HepG2 (cell line): Measurements from ENCODE around the gene NEURL1. TPM values are rescaled to one million over a fixed set of nuclear protein-coding genes. Genes with fewer than 3 reads are reported as not detected.

ENCODE experiments used
- CBX5 ChIP-seq: sonication (generic); formaldehyde crosslinking; IDR thresholded peaks from 2 replicates; pipeline ENCODE4 v1.4.0; 2020; ENCODE audit warnings: missing genetic modification reagents, borderline replicate concordance
- CENPT ChIP-seq: sonication (generic); formaldehyde crosslinking; IDR thresholded peaks from 2 replicates; pipeline ENCODE4 v1.8.0; 2022; ENCODE audit warnings: low read depth, mild to moderate bottlenecking, moderate library complexity, missing genetic modification reagents
- FOXA3 ChIP-seq: IDR thresholded peaks from 2 replicates; pipeline ENCODE4 v1.6.1; 2016; ENCODE audit warnings: missing genetic modification reagents, missing compliant biosample characterization
- MAFF ChIP-seq: IDR thresholded peaks from 2 replicates; pipeline ENCODE4 v1.6.1; 2011; ENCODE audit warnings: low read depth, low read length, improper control_type of control experiment
- MIER3 ChIP-seq: IDR thresholded peaks from 2 replicates; pipeline ENCODE4 v1.6.1; 2016; ENCODE audit warnings: missing compliant biosample characterization, borderline replicate concordance
- RCOR2 ChIP-seq: IDR thresholded peaks from 2 replicates; pipeline ENCODE4 v1.6.1; 2016; ENCODE audit warnings: missing biosample characterization, missing genetic modification reagents
- SMC3 ChIP-seq: IDR thresholded peaks from 2 replicates; pipeline ENCODE4 v1.6.1; 2011; ENCODE audit warnings: low read length, improper control_type of control experiment
- TBL1XR1 ChIP-seq: fragments of 150-350 bp; IDR thresholded peaks from 2 replicates; pipeline ENCODE4 v1.6.1; 2014; ENCODE audit warnings: borderline replicate concordance, low read length; ENCODE audit not compliant: partially characterized antibody
- XRCC5 ChIP-seq: fragments of 200-400 bp; formaldehyde crosslinking; optimal IDR thresholded peaks from 2 replicates; pipeline ENCODE3; 2017; ENCODE audit warnings: mild to moderate bottlenecking, low read length
- ZBTB1 ChIP-seq: sonication (generic); formaldehyde crosslinking; IDR thresholded peaks from 2 replicates; pipeline ENCODE4 v1.4.0; 2020; ENCODE audit warnings: missing genetic modification reagents, borderline replicate concordance
- ZFX ChIP-seq: sonication (generic); formaldehyde crosslinking; IDR thresholded peaks from 2 replicates; pipeline ENCODE4 v1.4.0; 2020; ENCODE audit warnings: mild to moderate bottlenecking, low read depth, missing genetic modification reagents, moderate library complexity
- ZNF331 ChIP-seq: sonication (generic); formaldehyde crosslinking; IDR thresholded peaks from 2 replicates; pipeline ENCODE4 v1.4.0; 2020; ENCODE audit warnings: missing genetic modification reagents
- ZNF547 ChIP-seq: sonication (generic); formaldehyde crosslinking; IDR thresholded peaks from 2 replicates; pipeline ENCODE4 v1.5.1; 2020; ENCODE audit warnings: mild to moderate bottlenecking, missing genetic modification reagents
- ZNF75D ChIP-seq: sonication (generic); formaldehyde crosslinking; IDR thresholded peaks from 2 replicates; pipeline ENCODE4 v1.8.1; 2023; ENCODE audit warnings: missing genetic modification reagents, mild to moderate bottlenecking, borderline replicate concordance
- ZNF776 ChIP-seq: sonication (generic); formaldehyde crosslinking; IDR thresholded peaks from 2 replicates; pipeline ENCODE4 v1.4.0; 2020; ENCODE audit warnings: mild to moderate bottlenecking, missing genetic modification reagents
- ZNF878 ChIP-seq: sonication (generic); formaldehyde crosslinking; IDR thresholded peaks from 2 replicates; pipeline ENCODE4 v1.8.1; 2023; ENCODE audit warnings: mild to moderate bottlenecking, missing genetic modification reagents, moderate library complexity
- ZSCAN25 ChIP-seq: sonication (generic); formaldehyde crosslinking; IDR thresholded peaks from 2 replicates; pipeline ENCODE4 v1.8.0; 2022; ENCODE audit warnings: mild to moderate bottlenecking, missing genetic modification reagents
- polyA plus RNA-seq, 8 experiments: library from polyadenylated mRNA; depleted of rRNA in 3 of 8; stranded (reverse) in 7 of 8; unstranded in 1 of 8; fragments of >200 nt; fragmentation: Illumina TruSeq in 4 of 8; extraction: Trizol in 4 of 8; gene quantifications; 2 replicates each; pipeline versions ENCODE4 v1.2.1 to v1.2.3, GENCODE V29; 2011 to 2016; ENCODE audit warnings: low read depth in 4 of 8, missing spikeins in 1 of 8, mixed read lengths in 1 of 8; ENCODE audit not compliant: insufficient read depth in 1 of 8
- total RNA-seq, 5 experiments: library from RNA; depleted of rRNA; stranded (reverse); fragments of >200 nt; fragmentation: Illumina TruSeq; extraction: Trizol; gene quantifications; 2 replicates each; pipeline ENCODE4 v1.2.3, GENCODE V29; 2016; ENCODE audit warnings: low read depth in 1 of 5
- TF ChIP-seq, protein P1 (sequence below): sonication (generic); formaldehyde crosslinking; IDR thresholded peaks from 2 replicates; pipeline ENCODE4 v1.4.0; 2020; ENCODE audit warnings: mild to moderate bottlenecking, missing genetic modification reagents
- TF ChIP-seq, protein P2 (sequence below), 2 experiments: sonication (generic) in 1 of 2; formaldehyde crosslinking in 1 of 2; IDR thresholded peaks; 2 replicates each; pipeline versions ENCODE4 v1.4.0 to v1.6.1; 2018 to 2020; ENCODE audit warnings: missing genetic modification reagents in 2 of 2, borderline replicate concordance in 1 of 2, low read depth in 1 of 2, mild to moderate bottlenecking in 1 of 2, missing biosample characterization in 1 of 2
- TF ChIP-seq, protein P3 (sequence below): sonication (generic); formaldehyde crosslinking; IDR thresholded peaks from 2 replicates; pipeline ENCODE4 v1.5.1; 2020; ENCODE audit warnings: mild to moderate bottlenecking, missing genetic modification reagents, moderate library complexity
- TF ChIP-seq, protein P4 (sequence below): sonication (generic); formaldehyde crosslinking; IDR thresholded peaks from 2 replicates; pipeline ENCODE4 v1.8.0; 2022; ENCODE audit warnings: mild to moderate bottlenecking, missing genetic modification reagents; ENCODE audit not compliant: insufficient replicate concordance

NEURL1 gene
- total and polyA plus RNA-seq, 2 of the 13 experiments (the other 11 are each of a cell fraction or from before 2014, with no cell fraction given): not detected

DNA sequence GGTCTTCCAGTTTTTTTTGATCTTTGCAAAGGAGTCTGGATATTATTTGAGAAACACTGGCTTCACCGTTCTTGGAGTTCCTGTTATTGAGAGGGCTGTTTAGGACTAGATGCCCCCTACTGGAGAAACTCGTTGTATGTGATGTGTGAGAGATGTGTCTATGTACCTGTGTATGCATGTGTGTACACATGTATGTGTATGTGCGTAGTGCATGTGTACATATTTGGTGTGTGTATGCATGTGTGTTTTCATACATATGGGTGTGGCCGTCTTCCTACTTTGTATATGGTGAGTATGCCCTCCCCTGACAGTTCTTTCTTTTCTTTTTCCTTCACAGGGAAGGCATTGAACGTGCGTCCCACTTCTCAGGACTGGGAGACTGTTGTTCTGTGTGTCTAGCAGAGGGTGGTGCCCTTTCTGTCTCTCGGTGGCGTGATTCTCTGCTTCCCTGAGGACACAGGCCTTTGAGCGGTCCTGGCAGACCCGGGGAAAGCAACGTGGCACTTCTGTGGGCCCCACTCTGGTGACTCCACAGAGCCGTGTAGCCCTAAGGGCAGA, 11.5 kb upstream of the NEURL1 start (continued):
- TF ChIP-seq CENPT (CRISPR knock-in tag) (no peak), ZNF75D (CRISPR knock-in tag) (no peak), ZNF331 (CRISPR knock-in tag) (0 out of 2 replicates have a peak, but pooled peaks have one; percentile 21), ZNF547 (CRISPR knock-in tag) (no peak; the same call in 1 of the 2 replicates), ZNF878 (CRISPR knock-in tag) (no peak), MIER3 (CRISPR knock-in tag) (peak; percentile 61; the same call in 1 of the 2 replicates), ZFX (CRISPR knock-in tag) (peak; percentile 54), ZBTB1 (CRISPR knock-in tag) (no peak), ZSCAN25 (CRISPR knock-in tag) (no peak), FOXA3 (no peak; the same call in 1 of the 2 replicates), SMC3 (peak; percentile 15; the same call in 1 of the 2 replicates), CBX5 (CRISPR knock-in tag) (0 out of 2 replicates have a peak, but pooled peaks have one; percentile 47), RCOR2 (CRISPR knock-in tag) (0 out of 2 replicates have a peak, but pooled peaks have one; percentile 48), TBL1XR1 (peak; percentile 20), XRCC5 (peak; percentile 31), ZNF776 (CRISPR knock-in tag) (no peak), MAFF (no peak)
- TF ChIP-seq, protein P1, sequence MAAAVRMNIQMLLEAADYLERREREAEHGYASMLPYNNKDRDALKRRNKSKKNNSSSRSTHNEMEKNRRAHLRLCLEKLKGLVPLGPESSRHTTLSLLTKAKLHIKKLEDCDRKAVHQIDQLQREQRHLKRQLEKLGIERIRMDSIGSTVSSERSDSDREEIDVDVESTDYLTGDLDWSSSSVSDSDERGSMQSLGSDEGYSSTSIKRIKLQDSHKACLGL (CRISPR knock-in tag): no peak
- TF ChIP-seq, protein P2, sequence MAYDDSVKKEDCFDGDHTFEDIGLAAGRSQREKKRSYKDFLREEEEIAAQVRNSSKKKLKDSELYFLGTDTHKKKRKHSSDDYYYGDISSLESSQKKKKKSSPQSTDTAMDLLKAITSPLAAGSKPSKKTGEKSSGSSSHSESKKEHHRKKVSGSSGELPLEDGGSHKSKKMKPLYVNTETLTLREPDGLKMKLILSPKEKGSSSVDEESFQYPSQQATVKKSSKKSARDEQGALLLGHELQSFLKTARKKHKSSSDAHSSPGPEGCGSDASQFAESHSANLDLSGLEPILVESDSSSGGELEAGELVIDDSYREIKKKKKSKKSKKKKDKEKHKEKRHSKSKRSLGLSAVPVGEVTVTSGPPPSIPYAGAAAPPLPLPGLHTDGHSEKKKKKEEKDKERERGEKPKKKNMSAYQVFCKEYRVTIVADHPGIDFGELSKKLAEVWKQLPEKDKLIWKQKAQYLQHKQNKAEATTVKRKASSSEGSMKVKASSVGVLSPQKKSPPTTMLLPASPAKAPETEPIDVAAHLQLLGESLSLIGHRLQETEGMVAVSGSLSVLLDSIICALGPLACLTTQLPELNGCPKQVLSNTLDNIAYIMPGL (CRISPR knock-in tag; IDR thresholded peaks at IDR 0.05; ENCODE audit: borderline replicate concordance in 1 of 2, low read depth in 1 of 2): peak; percentile 62 to 77; a peak in 2 of 4 replicates
- TF ChIP-seq, protein P3, sequence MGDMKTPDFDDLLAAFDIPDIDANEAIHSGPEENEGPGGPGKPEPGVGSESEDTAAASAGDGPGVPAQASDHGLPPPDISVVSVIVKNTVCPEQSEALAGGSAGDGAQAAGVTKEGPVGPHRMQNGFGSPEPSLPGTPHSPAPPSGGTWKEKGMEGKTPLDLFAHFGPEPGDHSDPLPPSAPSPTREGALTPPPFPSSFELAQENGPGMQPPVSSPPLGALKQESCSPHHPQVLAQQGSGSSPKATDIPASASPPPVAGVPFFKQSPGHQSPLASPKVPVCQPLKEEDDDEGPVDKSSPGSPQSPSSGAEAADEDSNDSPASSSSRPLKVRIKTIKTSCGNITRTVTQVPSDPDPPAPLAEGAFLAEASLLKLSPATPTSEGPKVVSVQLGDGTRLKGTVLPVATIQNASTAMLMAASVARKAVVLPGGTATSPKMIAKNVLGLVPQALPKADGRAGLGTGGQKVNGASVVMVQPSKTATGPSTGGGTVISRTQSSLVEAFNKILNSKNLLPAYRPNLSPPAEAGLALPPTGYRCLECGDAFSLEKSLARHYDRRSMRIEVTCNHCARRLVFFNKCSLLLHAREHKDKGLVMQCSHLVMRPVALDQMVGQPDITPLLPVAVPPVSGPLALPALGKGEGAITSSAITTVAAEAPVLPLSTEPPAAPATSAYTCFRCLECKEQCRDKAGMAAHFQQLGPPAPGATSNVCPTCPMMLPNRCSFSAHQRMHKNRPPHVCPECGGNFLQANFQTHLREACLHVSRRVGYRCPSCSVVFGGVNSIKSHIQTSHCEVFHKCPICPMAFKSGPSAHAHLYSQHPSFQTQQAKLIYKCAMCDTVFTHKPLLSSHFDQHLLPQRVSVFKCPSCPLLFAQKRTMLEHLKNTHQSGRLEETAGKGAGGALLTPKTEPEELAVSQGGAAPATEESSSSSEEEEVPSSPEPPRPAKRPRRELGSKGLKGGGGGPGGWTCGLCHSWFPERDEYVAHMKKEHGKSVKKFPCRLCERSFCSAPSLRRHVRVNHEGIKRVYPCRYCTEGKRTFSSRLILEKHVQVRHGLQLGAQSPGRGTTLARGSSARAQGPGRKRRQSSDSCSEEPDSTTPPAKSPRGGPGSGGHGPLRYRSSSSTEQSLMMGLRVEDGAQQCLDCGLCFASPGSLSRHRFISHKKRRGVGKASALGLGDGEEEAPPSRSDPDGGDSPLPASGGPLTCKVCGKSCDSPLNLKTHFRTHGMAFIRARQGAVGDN (CRISPR knock-in tag): peak; percentile 36
- TF ChIP-seq, protein P4, sequence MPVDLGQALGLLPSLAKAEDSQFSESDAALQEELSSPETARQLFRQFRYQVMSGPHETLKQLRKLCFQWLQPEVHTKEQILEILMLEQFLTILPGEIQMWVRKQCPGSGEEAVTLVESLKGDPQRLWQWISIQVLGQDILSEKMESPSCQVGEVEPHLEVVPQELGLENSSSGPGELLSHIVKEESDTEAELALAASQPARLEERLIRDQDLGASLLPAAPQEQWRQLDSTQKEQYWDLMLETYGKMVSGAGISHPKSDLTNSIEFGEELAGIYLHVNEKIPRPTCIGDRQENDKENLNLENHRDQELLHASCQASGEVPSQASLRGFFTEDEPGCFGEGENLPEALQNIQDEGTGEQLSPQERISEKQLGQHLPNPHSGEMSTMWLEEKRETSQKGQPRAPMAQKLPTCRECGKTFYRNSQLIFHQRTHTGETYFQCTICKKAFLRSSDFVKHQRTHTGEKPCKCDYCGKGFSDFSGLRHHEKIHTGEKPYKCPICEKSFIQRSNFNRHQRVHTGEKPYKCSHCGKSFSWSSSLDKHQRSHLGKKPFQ (CRISPR knock-in tag): no peak
